Heart left ventricle (tissue), 16 donors: ENCODE results near the gene PTPRN2. TPM values are rescaled to one million over a fixed set of nuclear protein-coding genes. Genes with fewer than 3 reads are reported as not detected.

Experiments used
- ATAC-seq, 4 donors: fragments of 200-7000 bp; cut with Tn5 transposase; one replicate each; pipeline ENCODE4 v1.9.1; 2020 to 2022; ENCODE audit warnings: moderate library complexity in 4 of 4, mild to moderate bottlenecking in 3 of 4, moderate number of reproducible peaks in 1 of 4
- DNase-seq, 5 donors: peaks; one replicate each; pipeline ENCODE4 v3.0.0-alpha.2; 2020
- H3K27ac ChIP-seq, 12 donors: fragments of 200-600 bp; sonication (generic) in 4 of 12; one replicate each; pipeline versions ENCODE4 v1.5.0 to v1.8.0; 2016 to 2022; ENCODE audit warnings: mild to moderate bottlenecking in 2 of 12
- H3K27me3 ChIP-seq, 9 donors: fragments of 200-600 bp; sonication (generic) in 2 of 9; one replicate each; pipeline versions ENCODE4 v1.5.1 to v1.8.0; 2016 to 2022; ENCODE audit warnings: mild to moderate bottlenecking in 3 of 9
- H3K36me3 ChIP-seq, 9 donors: fragments of 200-600 bp; sonication (generic) in 2 of 9; one replicate each; pipeline versions ENCODE4 v1.5.0 to v1.8.0; 2018 to 2022; ENCODE audit warnings: mild to moderate bottlenecking in 2 of 9
- H3K4me1 ChIP-seq, 12 donors: fragments of 200-600 bp; sonication (generic) in 4 of 12; one replicate each; pipeline versions ENCODE4 v1.5.0 to v1.8.0; 2016 to 2022; ENCODE audit warnings: mild to moderate bottlenecking in 3 of 12
- H3K4me3 ChIP-seq, 12 donors: fragments of 200-600 bp; sonication (generic) in 4 of 12; one replicate each; pipeline versions ENCODE4 v1.5.0 to v1.8.0; 2017 to 2022; ENCODE audit warnings: mild to moderate bottlenecking in 9 of 12, moderate library complexity in 4 of 12
- H3K9me3 ChIP-seq, 12 donors: fragments of 200-600 bp; sonication (generic) in 4 of 12; one replicate each; pipeline versions ENCODE4 v1.5.0 to v1.8.0; 2016 to 2022; ENCODE audit warnings: mild to moderate bottlenecking in 1 of 12
- CTCF ChIP-seq, 12 donors: fragments of 200-600 bp; sonication (generic) in 4 of 12; IDR thresholded peaks; one replicate each; pipeline versions ENCODE4 v1.5.0 to v1.8.0; 2018 to 2022; ENCODE audit warnings: antibody characterized with exemption in 12 of 12, mild to moderate bottlenecking in 5 of 12
- POLR2A ChIP-seq, 2 donors: fragments of 450-650 bp; IDR thresholded peaks; one replicate each; pipeline ENCODE4 v1.6.1; 2017; ENCODE audit warnings: antibody characterized with exemption in 2 of 2, mild to moderate bottlenecking in 2 of 2, moderate library complexity in 2 of 2
- WGBS, 4 donors: extraction: QIAGEN DNeasy Blood & Tissue Kit in 2 of 4; methylation state at CpG; one replicate each; pipeline versions ENCODE4 v1.1.5 to v1.1.7; 2013 to 2018; 5-methylcytosine and 5-hydroxymethylcytosine counted together
- intact Hi-C, 10 donors: fragments of 100-400 bp; cut with DNase I; formaldehyde crosslinking; loops; one replicate each; pipeline versions ENCODE4 v1.11.1 to v1.14.2; 2022
- polyA plus RNA-seq, 2 donors: library from polyadenylated mRNA; stranded (reverse); fragments of 200-250 nt; gene quantifications; one replicate each; pipeline ENCODE4 v1.2.3, GENCODE V29; 2013
- total RNA-seq, 9 donors: library from RNA; depleted of rRNA in 2 of 9; stranded (reverse); fragments of >200 nt in 2 of 9; fragmentation: NEBNext Ultra II Directional in 3 of 9; extraction: Animal tissue kit (Norgen Biotek cat#: 25700) in 3 of 9; gene quantifications; one replicate each; pipeline versions ENCODE4 v1.1.0 to v1.2.4, GENCODE V29; 2016 to 2023
- donor health status: ischemic (EF 13 %, LVEDD 7.1; RV severe dilation, severe dysfunction).
- donor health status: healthy with polysubstance abuse.
- donor health status: DM: no; HTN: yes; CAD: no.
- donor health status: DM: no; HTN: no; CAD: no.
- donor health status: ischemic (EF 25% LVEDD 6.9; RV normal size, moderate dysfunction).
- donor health status: ischemic (EF 25% LVEDD 5.7; RV mildly dilated, moderate dysfunction).
- donor health status: healthy.
- donor health status: DM: yes; HTN: yes; CAD: no.
- donor health status: ischemic (EF 35%, LVEDD 5.7; RV mildly dilated, moderate dysfunction).
- donor health status: nonischemic (EF 11% LVEDD 7.7; RV severe dilation, severe dysfunction).
- donor health status: DM: yes; HTN: yes; CAD: no.
- donor health status: PGD.
- donor health status: ischemic (EF 29% LVEDD 5.4; RV normal size, mild dysfunction).
- donor health status: nonischemic (EF 23%, LVEDD 6.1; RV moderate dilation, normal function).

The PTPRN2 gene
- total and polyA plus RNA-seq, 11 donors, result 0.61 to 2.3 (median 1.3) TPM

- TF ChIP-seq CTCF (IDR thresholded peaks at IDR 0.05) (no peak), POLR2A (IDR thresholded peaks at IDR 0.05) (no peak)
- no peak overlapping the region for H3K27ac ChIP-seq
- ATAC-seq (no peak), DNase-seq (no peak)
- H3K27me3 ChIP-seq, result peaks cover 0 to 6% (median 0%) of the 10 kb centered on the region in 9 donors
- H3K9me3 ChIP-seq, result no peaks in the 10 kb centered on the region
- H3K4me1 ChIP-seq, result no peaks in the 10 kb centered on the region
- WGBS, 4 donors, result 52 to 63% (median 57%) methylated on average over 7 of the region's 7 CpGs
- intact Hi-C loops, result no loop called here
- H3K4me3 ChIP-seq, result no peak overlapping the region
- H3K36me3 ChIP-seq, result no peaks in the 10 kb centered on the region
Observed at GRCh38 chr7:158368449-158368848, 219.2 kb downstream of the PTPRN2 start.

- Histone ChIP-seq H3K9me3 (no peaks in the 10 kb centered on the region), H3K36me3 (no peaks in the 10 kb centered on the region), H3K4me1 (no peaks in the 10 kb centered on the region), H3K27me3 (peaks cover 0 to 3% (median 0%) of the 10 kb centered on the region in 9 donors), H3K4me3 (no peak overlapping the region), H3K27ac (no peak overlapping the region)
- intact Hi-C loops, result no loop called here
- whole genome bisulfite sequencing, 4 donors, result 58 to 66% (median 65%) methylated on average over 3 of the region's 3 CpGs
- TF ChIP-seq CTCF (IDR thresholded peaks at IDR 0.05) (no peak), POLR2A (IDR thresholded peaks at IDR 0.05) (no peak)
- no peak for ATAC-seq
- DNase-seq, result no peak
Observed at GRCh38 chr7:158367634-158367982, 220.0 kb downstream of the PTPRN2 start.

GRCh38 chr7:158366916-158367633 lies 220.5 kb downstream of the PTPRN2 start:
- ATAC-seq, result no peak
- DNase-seq, result no peak
- H3K27me3 ChIP-seq, result peaks cover 0 to 3% (median 0%) of the 10 kb centered on the region in 9 donors
- H3K4me1 ChIP-seq, result no peaks in the 10 kb centered on the region
- no peak overlapping the region for H3K27ac ChIP-seq
- TF ChIP-seq CTCF (IDR thresholded peaks at IDR 0.05) (no peak), POLR2A (IDR thresholded peaks at IDR 0.05) (no peak)
- no peak overlapping the region for H3K4me3 ChIP-seq
- no peaks in the 10 kb centered on the region for H3K9me3 ChIP-seq
- H3K36me3 ChIP-seq, result no peaks in the 10 kb centered on the region
- WGBS, 4 donors, result 79 to 81% (median 81%) methylated on average over 17 to 19 of the region's 19 CpGs
- intact Hi-C loops, result no loop called here

GRCh38 chr7:158366346-158366745 lies 221.3 kb downstream of the PTPRN2 start:
- 70 to 76% (median 71%) methylated on average over 11 to 19 of the region's 19 CpGs for WGBS, 4 donors
- TF ChIP-seq CTCF (IDR thresholded peaks at IDR 0.05), result no peak
- TF ChIP-seq POLR2A (IDR thresholded peaks at IDR 0.05), result no peak
- no peaks in the 10 kb centered on the region for H3K4me1 ChIP-seq
- no peak overlapping the region for H3K4me3 ChIP-seq
- H3K27ac ChIP-seq, result no peak overlapping the region
- intact Hi-C loops, result no loop called here
- no peak for DNase-seq
- no peak for ATAC-seq
- H3K36me3 ChIP-seq, result no peaks in the 10 kb centered on the region
- H3K9me3 ChIP-seq, result no peaks in the 10 kb centered on the region
- H3K27me3 ChIP-seq, result peaks cover 0 to 3% (median 0%) of the 10 kb centered on the region in 9 donors
